ENCODE measurements around the gene HOXD8. TPM values are rescaled to one million over a fixed set of nuclear protein-coding genes. Genes with fewer than 3 reads are reported as not detected.
A peak's percentile ranks its signal among the peaks of the same experiment; 100 is the strongest.

HOXD8 gene
- total RNA-seq, 1 donor from 2014 or later, result 41.7 TPM

- DNase-seq (ENCODE audit: low spot score), result peak; percentile 79
Measured at GRCh38 chr2:176115883-176116813, 13.4 kb upstream of the HOXD8 start, which contains the start of gene HOXD10. TSS of gene HOXD10 (plus strand) at chr2:176116778. CDS start at chr2:176116834, 56 bp downstream.

- no peak for DNase-seq (ENCODE audit: low spot score)
Measured at GRCh38 chr2:176117162-176117822, 12.2 kb upstream of the HOXD8 start.

GRCh38 chr2:176117823-176118371, 11.6 kb upstream of the HOXD8 start:
- no peak for DNase-seq (ENCODE audit: low spot score)

- no peak for DNase-seq (ENCODE audit: low spot score)
Measured at GRCh38 chr2:176118601-176119339, 10.7 kb upstream of the HOXD8 start.

- DNase-seq (ENCODE audit: low spot score), result no peak
Measured at GRCh38 chr2:176120364-176121189, 8.9 kb upstream of the HOXD8 start.

- DNase-seq (ENCODE audit: low spot score), result no peak
Measured at GRCh38 chr2:176121190-176122051, 8.1 kb upstream of the HOXD8 start.

- no peak for DNase-seq (ENCODE audit: low spot score)
Measured at GRCh38 chr2:176122052-176122682, 7.3 kb upstream of the HOXD8 start.

GRCh38 chr2:176122683-176123410, 6.7 kb upstream of the HOXD8 start, which contains the start of gene HOXD9:
TSS of gene HOXD9 (plus strand) at chr2:176122719. CDS start at chr2:176122769, 50 bp downstream.
- DNase-seq (ENCODE audit: low spot score), result peak; percentile 87

- no peak for DNase-seq (ENCODE audit: low spot score)
Measured at GRCh38 chr2:176123411-176124109, 5.9 kb upstream of the HOXD8 start.

GRCh38 chr2:176124110-176124946, 5.2 kb upstream of the HOXD8 start:
- DNase-seq (ENCODE audit: low spot score), result no peak

- no peak for DNase-seq (ENCODE audit: low spot score)
Measured at GRCh38 chr2:176124947-176125771, 4.3 kb upstream of the HOXD8 start.

- DNase-seq (ENCODE audit: low spot score), result no peak
Measured at GRCh38 chr2:176125772-176126054, 3.8 kb upstream of the HOXD8 start.

- DNase-seq (ENCODE audit: low spot score), result peak; percentile 80
Measured at GRCh38 chr2:176126929-176127773, 2.4 kb upstream of the HOXD8 start.

GRCh38 chr2:176127774-176128072, 1.8 kb upstream of the HOXD8 start:
- no peak for DNase-seq (ENCODE audit: low spot score)

GRCh38 chr2:176128172-176128981, 1.1 kb upstream of the HOXD8 start:
- DNase-seq (ENCODE audit: low spot score), result no peak
